Lung (tissue), 12 donors: ENCODE measurements around the gene HNRNPM. TPM values are rescaled to one million over a fixed set of nuclear protein-coding genes. Genes with fewer than 3 reads are reported as not detected.
"Not testable (repeated sequence)": the region's sequence is repeated elsewhere in the genome, so short reads cannot be mapped to it uniquely, and the experiment has no call there.

Experiments used
- ATAC-seq: fragments of 200-7000 bp; cut with Tn5 transposase; one replicate; pipeline ENCODE4 v1.9.1; 2020; ENCODE audit warnings: moderate number of reproducible peaks; ENCODE audit not compliant: insufficient read depth, low FRiP score
- DNase-seq, 3 donors: peaks; one replicate each; pipeline ENCODE4 v3.0.0-alpha.2; 2013 to 2017
- H3K27ac ChIP-seq, 2 donors: one replicate each; pipeline ENCODE4 v1.5.1; 2013; ENCODE audit warnings: mild to moderate bottlenecking in 2 of 2, moderate library complexity in 2 of 2, control low read depth in 1 of 2, inconsistent platforms in 1 of 2, low read depth in 1 of 2, low read length in 1 of 2
- H3K27me3 ChIP-seq, 3 donors: one replicate each; pipeline ENCODE4 v1.5.1; 2013; ENCODE audit warnings: low read length in 2 of 3; ENCODE audit not compliant: control insufficient read depth in 3 of 3, insufficient read depth in 3 of 3
- H3K36me3 ChIP-seq, 4 donors: one replicate each; pipeline ENCODE4 v1.5.1; 2013; ENCODE audit warnings: low read length in 4 of 4, mild to moderate bottlenecking in 1 of 4, moderate library complexity in 1 of 4; ENCODE audit not compliant: control insufficient read depth in 4 of 4, insufficient read depth in 4 of 4
- H3K4me1 ChIP-seq, 5 donors: one replicate each; pipeline ENCODE4 v1.5.1; 2013; ENCODE audit warnings: low read length in 5 of 5, mild to moderate bottlenecking in 2 of 5, moderate library complexity in 1 of 5; ENCODE audit not compliant: control insufficient read depth in 5 of 5, insufficient read depth in 5 of 5
- H3K4me3 ChIP-seq: one replicate; pipeline ENCODE4 v1.5.1; 2013; ENCODE audit warnings: mild to moderate bottlenecking, control low read depth, moderate library complexity
- H3K9ac ChIP-seq, 2 donors: one replicate each; pipeline ENCODE4 v1.5.1; 2013; ENCODE audit warnings: low read length in 2 of 2, control low read depth in 1 of 2; ENCODE audit not compliant: insufficient read depth in 1 of 2
- H3K9me3 ChIP-seq, 4 donors: one replicate each; pipeline ENCODE4 v1.5.1; 2013; ENCODE audit warnings: low read length in 3 of 4, mild to moderate bottlenecking in 1 of 4, moderate library complexity in 1 of 4; ENCODE audit not compliant: control insufficient read depth in 4 of 4, insufficient read depth in 3 of 4
- CTCF ChIP-seq: IDR thresholded peaks from 2 replicates; pipeline ENCODE4 v1.5.1; 2012; ENCODE audit warnings: mild to moderate bottlenecking; ENCODE audit errors: control extremely low read depth, extremely low read depth
- WGBS, 2 donors: extraction: QIAGEN DNeasy Blood & Tissue Kit; methylation state at CpG; one replicate each; pipeline ENCODE4 v1.1.7; 2013; 5-methylcytosine and 5-hydroxymethylcytosine counted together
- polyA plus RNA-seq, 2 donors: library from polyadenylated mRNA; stranded (reverse); fragments of 200-250 nt; gene quantifications; one replicate each; pipeline ENCODE4 v1.2.1, GENCODE V29; 2013
- total RNA-seq, 2 donors: library from RNA; depleted of rRNA in 1 of 2; stranded (reverse); fragments of >200 nt in 1 of 2; gene quantifications; one replicate each; pipeline ENCODE4 v1.2.1, GENCODE V29; 2014 to 2021
- donor health status: control.
- donor health status: control.
- donor health status: Bipolar disorder and iron deficiency.
- donor health status: healthy.
- donor health status: DM: yes; HTN: yes; CAD: no.

The HNRNPM gene
- total and polyA plus RNA-seq, 4 donors = 53.7 to 243 (median 164) TPM

- Histone ChIP-seq H3K36me3 (peaks cover 0 to 10% (median 1%) of the 10 kb centered on the region in 4 donors), H3K27ac (peak overlapping the region; percentile 98 to 100), H3K9me3 (no peaks in the 10 kb centered on the region), H3K9ac (peak overlapping the region; percentile 33 to 72), H3K4me3 (peak overlapping the region; percentile 88), H3K4me1 (peaks cover 4 to 12% (median 7%) of the 10 kb centered on the region in 5 donors), H3K27me3 (no peaks in the 10 kb centered on the region)
- ATAC-seq = no peak
- DNase-seq = no peak
- WGBS, 2 donors = 59 to 65% methylated on average over 19 of the region's 19 CpGs
- no peak for TF ChIP-seq CTCF
Measured at GRCh38 chr19:8513036-8513686, 68.4 kb downstream of the HNRNPM start.

GRCh38 chr19:8513687-8514504 is 69.1 kb downstream of the HNRNPM start, which contains the start of gene ZNF414:
ZNF414 (minus strand) TSS chr19:8514167; CDS start chr19:8514046, 121 bp downstream.
- Histone ChIP-seq H3K9ac (peak within 1 kb of the TSS; percentile 63 to 83), H3K9me3 (no peaks in the 10 kb centered on the region), H3K4me3 (peak within 1 kb of the TSS; percentile 88), H3K27me3 (no peaks in the 10 kb centered on the region), H3K36me3 (peaks cover 0 to 10% (median 1%) of the 10 kb centered on the region in 4 donors), H3K4me1 (peaks cover 4 to 13% (median 7%) of the 10 kb centered on the region in 5 donors), H3K27ac (peak within 1 kb of the TSS; percentile 98 to 100)
- ATAC-seq = peak; percentile 95
- no peak for TF ChIP-seq CTCF
- 1% methylated on average over 63 to 70 of the region's 70 CpGs for WGBS, 2 donors
- peak; percentile 96 for DNase-seq

GRCh38 chr19:8514505-8515009 is 69.8 kb downstream of the HNRNPM start:
- peak overlapping the region; percentile 98 to 100 for H3K27ac ChIP-seq

GRCh38 chr19:8515317-8515716 is 70.5 kb downstream of the HNRNPM start:
- Histone ChIP-seq H3K27ac (peak overlapping the region in 1 of 2 donors; percentile 13), H3K27me3 (no peaks in the 10 kb centered on the region), H3K4me1 (peaks cover 4 to 13% (median 7%) of the 10 kb centered on the region in 5 donors), H3K36me3 (peaks cover 0 to 10% (median 1%) of the 10 kb centered on the region in 4 donors), H3K4me3 (no peak overlapping the region), H3K9ac (no peak overlapping the region), H3K9me3 (no peaks in the 10 kb centered on the region)
- DNase-seq (no peak), ATAC-seq (no peak)
- 47 to 67% methylated on average over 11 of the region's 11 CpGs for WGBS, 2 donors
- TF ChIP-seq CTCF = no peak

More at GRCh38 chr19:8514505-8515009, 69.8 kb downstream of the HNRNPM start:
- H3K9me3 ChIP-seq, H3K36me3 ChIP-seq, DNase-seq, ATAC-seq, H3K4me3 ChIP-seq, H3K27me3 ChIP-seq: not testable (repeated sequence)
- Histone ChIP-seq H3K9ac (peak overlapping the region; percentile 63 to 83), H3K4me1 (peaks cover 4 to 13% (median 7%) of the 10 kb centered on the region in 5 donors)
- 74 to 78% methylated on average over 21 of the region's 21 CpGs for WGBS, 2 donors
